ENCODE data around the gene PPP6R3. TPM values are rescaled to one million over a fixed set of nuclear protein-coding genes. Genes with fewer than 3 reads are reported as not detected.

Gene PPP6R3
- total and polyA plus RNA-seq, 12 donors, result 40.2 to 180 (median 89.0) TPM

DNA sequence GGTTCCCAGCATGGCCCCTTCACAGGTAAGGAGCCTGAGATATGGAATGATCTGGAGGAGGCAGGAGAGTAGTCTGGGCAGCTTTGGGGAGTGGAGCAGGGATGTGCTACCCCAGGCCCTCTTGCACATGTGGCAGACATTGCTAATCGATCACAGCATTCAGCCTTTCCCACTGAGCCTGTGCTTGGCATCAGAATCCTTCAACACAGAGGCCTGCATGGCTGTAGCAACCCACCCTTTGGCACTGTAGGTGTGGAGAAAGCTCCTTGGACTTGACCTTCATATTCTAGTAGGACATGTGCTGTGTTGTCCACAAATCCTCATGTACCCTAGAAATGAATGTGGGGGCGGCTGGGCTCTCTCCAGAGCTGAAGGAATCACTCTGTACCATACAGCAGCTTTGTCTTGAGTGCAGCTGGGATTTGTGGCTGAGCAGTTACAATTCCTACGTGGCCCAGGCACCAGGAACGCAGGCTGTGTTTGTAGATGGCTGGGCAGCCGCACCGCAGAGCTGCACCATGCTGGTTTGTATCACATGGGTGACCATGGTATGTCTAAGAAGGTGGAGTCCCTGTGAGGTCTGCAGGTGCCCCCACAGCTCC, 21.8 kb upstream of the PPP6R3 start:
- H3K4me3 ChIP-seq, result no peak overlapping the region
- no peaks in the 10 kb centered on the region for H3K27me3 ChIP-seq
- H3K36me3 ChIP-seq (replicated peaks in 1 of 2), result peaks cover 0 to 52% of the 10 kb centered on the region in 2 donors
- no peak for TF ChIP-seq POLR2A (IDR thresholded peaks at IDR 0.05)
- TF ChIP-seq, protein P1, sequence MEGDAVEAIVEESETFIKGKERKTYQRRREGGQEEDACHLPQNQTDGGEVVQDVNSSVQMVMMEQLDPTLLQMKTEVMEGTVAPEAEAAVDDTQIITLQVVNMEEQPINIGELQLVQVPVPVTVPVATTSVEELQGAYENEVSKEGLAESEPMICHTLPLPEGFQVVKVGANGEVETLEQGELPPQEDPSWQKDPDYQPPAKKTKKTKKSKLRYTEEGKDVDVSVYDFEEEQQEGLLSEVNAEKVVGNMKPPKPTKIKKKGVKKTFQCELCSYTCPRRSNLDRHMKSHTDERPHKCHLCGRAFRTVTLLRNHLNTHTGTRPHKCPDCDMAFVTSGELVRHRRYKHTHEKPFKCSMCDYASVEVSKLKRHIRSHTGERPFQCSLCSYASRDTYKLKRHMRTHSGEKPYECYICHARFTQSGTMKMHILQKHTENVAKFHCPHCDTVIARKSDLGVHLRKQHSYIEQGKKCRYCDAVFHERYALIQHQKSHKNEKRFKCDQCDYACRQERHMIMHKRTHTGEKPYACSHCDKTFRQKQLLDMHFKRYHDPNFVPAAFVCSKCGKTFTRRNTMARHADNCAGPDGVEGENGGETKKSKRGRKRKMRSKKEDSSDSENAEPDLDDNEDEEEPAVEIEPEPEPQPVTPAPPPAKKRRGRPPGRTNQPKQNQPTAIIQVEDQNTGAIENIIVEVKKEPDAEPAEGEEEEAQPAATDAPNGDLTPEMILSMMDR (IDR thresholded peaks at IDR 0.05), result no peak
- intact Hi-C loops (cut with DNase I), result no loop called here
- peak overlapping the region in 2 of 5 donors; percentile 77 to 83 for H3K27ac ChIP-seq
- DNase-seq, result no peak
- H3K9me3 ChIP-seq (replicated peaks in 1 of 3), result no peaks in the 10 kb centered on the region
- 68 to 95% (median 89%) methylated on average over 1 to 6 of the region's 6 CpGs for WGBS, 4 donors
- peaks cover 0 to 25% of the 10 kb centered on the region in 2 donors for H3K4me1 ChIP-seq (replicated peaks in 1 of 2)

DNA sequence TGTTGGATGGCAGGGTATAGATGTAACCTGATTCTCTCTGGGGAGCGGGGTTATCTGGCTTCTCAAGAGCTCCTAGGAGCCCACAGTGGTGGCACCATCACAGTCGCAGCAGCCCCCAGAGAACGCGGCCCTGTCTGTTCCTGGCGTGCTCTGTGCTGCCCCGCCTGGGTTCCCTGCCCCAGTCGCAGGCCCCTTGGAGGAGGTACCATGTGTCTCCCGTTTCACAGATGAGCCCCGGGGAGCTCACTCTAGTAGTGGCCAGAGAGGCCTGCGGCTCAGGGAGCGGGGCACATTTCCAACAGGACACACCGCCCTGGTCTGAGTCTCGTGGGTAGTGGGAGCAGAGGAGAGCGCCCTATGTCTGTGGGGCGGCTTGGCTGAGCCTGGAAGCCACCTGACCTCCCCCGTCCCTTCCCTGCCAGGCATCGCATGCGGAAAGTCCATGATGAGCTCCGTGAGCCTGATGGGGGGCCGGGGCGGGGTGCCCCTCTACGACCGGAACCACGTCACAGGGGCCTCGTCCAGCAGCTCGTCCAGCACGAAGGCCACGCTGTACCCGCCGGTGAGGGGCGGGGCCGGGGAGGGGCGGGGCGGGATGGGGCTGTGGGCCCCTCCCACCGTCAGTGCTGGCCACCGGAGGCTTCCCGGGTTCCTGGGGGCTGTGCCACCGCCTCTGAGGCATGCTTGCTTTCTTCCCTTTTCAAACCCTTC, 21.0 kb upstream of the PPP6R3 start:
- H3K36me3 ChIP-seq (replicated peaks in 1 of 2), result peaks cover 0 to 45% of the 10 kb centered on the region in 2 donors
- DNase-seq, result peak; percentile 47 to 73 (median 62)
- peaks cover 0 to 25% of the 10 kb centered on the region in 2 donors for H3K4me1 ChIP-seq (replicated peaks in 1 of 2)
- 55 to 77% (median 64%) methylated on average over 16 to 38 of the region's 38 CpGs for WGBS, 4 donors
- no peaks in the 10 kb centered on the region for H3K9me3 ChIP-seq (replicated peaks in 1 of 3)
- H3K4me3 ChIP-seq, result no peak overlapping the region
- TF ChIP-seq POLR2A (IDR thresholded peaks at IDR 0.05), result no peak
- TF ChIP-seq, protein P1 (IDR thresholded peaks at IDR 0.05), result no peak
- H3K27me3 ChIP-seq, result no peaks in the 10 kb centered on the region
- intact Hi-C loops (cut with DNase I), result loop anchor here in 1 of 2 donors (10.0 kb wide), 1 partner anchor 135 kb away; no protein-coding TSS in a partner anchor
- H3K27ac ChIP-seq, result peak overlapping the region in 3 of 5 donors; percentile 11 to 83 (median 77)

DNA sequence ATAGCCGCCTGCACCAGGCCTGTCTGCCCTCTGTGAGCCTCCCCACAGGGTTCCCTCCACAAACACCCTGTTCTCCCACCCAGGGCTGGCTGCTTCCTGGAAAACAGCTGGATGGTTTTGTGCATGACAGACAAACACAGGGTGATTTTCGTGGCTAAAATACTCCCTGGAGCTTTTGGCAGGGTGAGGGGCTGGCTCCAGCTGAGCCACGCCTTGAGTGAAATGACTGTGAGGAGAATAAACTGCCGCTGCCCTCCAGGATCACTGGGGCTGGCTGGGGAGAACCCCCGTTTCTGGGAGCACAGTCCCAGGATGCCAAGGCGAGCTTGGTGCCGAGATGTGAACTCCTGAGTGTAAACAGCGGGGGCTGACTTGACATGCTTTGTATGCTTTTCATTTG, 20.3 kb upstream of the PPP6R3 start:
- Histone ChIP-seq H3K27me3 (no peaks in the 10 kb centered on the region), H3K36me3 (replicated peaks in 1 of 2) (peaks cover 0 to 38% of the 10 kb centered on the region in 2 donors), H3K4me1 (replicated peaks in 1 of 2) (peaks cover 0 to 25% of the 10 kb centered on the region in 2 donors), H3K27ac (peak overlapping the region in 2 of 5 donors; percentile 77 to 83), H3K9me3 (replicated peaks in 1 of 3) (no peaks in the 10 kb centered on the region), H3K4me3 (no peak overlapping the region)
- TF ChIP-seq POLR2A (IDR thresholded peaks at IDR 0.05), result no peak
- TF ChIP-seq, protein P1 (IDR thresholded peaks at IDR 0.05), result no peak
- DNase-seq, result no peak
- WGBS, 4 donors, result 79 to 83% (median 82%) methylated on average over 8 of the region's 8 CpGs
- intact Hi-C loops (cut with DNase I), result loop anchor here in 1 of 2 donors (10.0 kb wide), 1 partner anchor 135 kb away; no protein-coding TSS in a partner anchor

DNA sequence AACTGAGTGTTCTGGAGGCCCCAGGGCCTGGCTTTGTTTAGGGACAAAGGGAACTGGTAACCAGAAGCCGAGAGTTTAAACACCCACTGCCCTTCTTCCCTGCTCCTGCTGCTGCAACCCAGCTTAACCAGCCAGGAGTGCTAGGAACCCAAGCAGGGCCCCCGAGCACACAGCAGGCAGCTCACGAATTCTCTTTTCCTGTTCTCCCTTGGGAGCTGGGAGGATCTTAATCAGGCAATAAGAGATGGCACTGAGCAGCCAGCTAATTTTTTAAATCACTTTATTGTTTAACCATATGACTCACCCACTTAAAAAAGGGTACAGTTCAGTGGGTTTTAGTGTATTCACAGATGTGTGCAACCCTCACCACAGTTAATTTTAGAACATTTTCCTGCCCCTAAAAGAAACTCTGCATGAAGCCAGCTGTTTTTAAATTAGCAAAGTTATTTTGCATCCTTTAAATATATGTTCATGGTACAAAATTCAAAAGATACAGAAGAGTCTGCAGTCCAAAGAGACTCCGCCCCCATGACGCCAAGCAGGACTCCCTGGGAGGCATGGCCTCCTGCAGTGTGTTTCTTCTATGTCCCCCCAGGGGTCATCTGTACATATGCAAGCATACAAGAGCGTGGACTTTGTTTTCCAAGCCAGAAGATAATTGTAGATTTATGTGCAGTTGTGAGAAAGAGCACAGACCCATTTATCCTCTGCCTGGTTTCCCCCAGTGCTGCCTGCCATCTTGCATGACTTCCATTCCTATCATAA, 18.9 kb upstream of the PPP6R3 start:
- H3K36me3 ChIP-seq (replicated peaks in 1 of 2), result peaks cover 0 to 35% of the 10 kb centered on the region in 2 donors
- intact Hi-C loops (cut with DNase I), result loop anchor here in 1 of 2 donors (10.0 kb wide), 1 partner anchor 137 kb away; no protein-coding TSS in a partner anchor
- no peaks in the 10 kb centered on the region for H3K27me3 ChIP-seq
- TF ChIP-seq, protein P1 (IDR thresholded peaks at IDR 0.05), result no peak
- no peak for TF ChIP-seq POLR2A (IDR thresholded peaks at IDR 0.05)
- H3K9me3 ChIP-seq (replicated peaks in 1 of 3), result no peaks in the 10 kb centered on the region
- H3K4me1 ChIP-seq (replicated peaks in 1 of 2), result peaks cover 0 to 25% of the 10 kb centered on the region in 2 donors
- peak overlapping the region in 1 of 5 donors; percentile 21 for H3K27ac ChIP-seq
- 63 to 80% (median 80%) methylated on average over 5 to 6 of the region's 6 CpGs for WGBS, 4 donors
- DNase-seq, result no peak
- no peak overlapping the region for H3K4me3 ChIP-seq
